Caki2 (cell line): ENCODE data around the gene ARID5B. TPM values are rescaled to one million over a fixed set of nuclear protein-coding genes. Genes with fewer than 3 reads are reported as not detected.

Source experiments
- DNase-seq: peaks from one replicate; pipeline ENCODE4 v3.0.0-alpha.2; 2015; ENCODE audit warnings: low read depth
- in situ Hi-C: cut with HindIII; loops from 2 replicates; pipeline ENCODE4 v1.10.0; 2016; ENCODE audit warnings: low sequenced_read_pairs, low pct_unique_long_range_greater_than_20kb, mixed read lengths
- total RNA-seq: library from RNA; depleted of rRNA; stranded (reverse); fragments of >200 nt; shearing (Covaris generic); gene quantifications from 2 replicates; pipeline ENCODE4 v1.2.3, GENCODE V29; 2014; ENCODE audit warnings: low replicate concordance

The ARID5B gene
- total RNA-seq, 1 experiment from 2014 or later = 3.1 TPM

DNA sequence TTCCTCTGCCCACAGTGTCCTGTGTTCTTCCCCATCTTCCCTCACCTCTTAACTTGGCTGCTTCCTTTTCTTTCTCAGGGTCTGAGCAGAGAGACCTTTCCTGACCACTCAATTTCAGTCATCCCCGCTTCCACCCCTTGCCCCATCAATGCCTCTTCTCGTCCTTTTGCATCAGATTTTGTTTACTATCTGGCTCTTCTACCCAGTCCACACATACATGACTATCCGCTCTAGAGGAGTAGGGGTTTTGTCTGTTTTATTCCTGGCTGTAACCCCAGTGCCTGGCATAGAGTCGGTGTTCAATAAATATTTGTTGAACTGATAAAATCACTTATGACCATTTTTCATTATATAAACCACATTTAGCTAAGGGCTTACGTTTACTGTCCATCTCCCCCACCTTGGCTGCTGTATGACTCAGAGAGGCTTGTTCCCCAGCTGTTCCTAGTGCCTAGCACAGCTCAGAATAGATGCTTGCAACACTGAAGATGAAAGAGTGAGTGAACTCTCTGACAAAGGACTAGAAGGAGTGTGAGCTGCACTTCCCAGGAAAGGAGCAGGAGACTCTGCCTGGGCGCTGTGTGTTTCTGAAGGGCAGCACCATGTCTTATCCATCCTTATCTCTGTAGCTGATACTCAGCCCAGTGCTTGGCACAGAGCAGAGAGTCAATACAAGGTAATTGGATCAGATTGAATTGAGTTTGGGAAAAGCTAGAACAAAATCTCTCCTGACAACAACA lies 21.9 kb downstream of the ARID5B start:
- DNase-seq = no peak
- in situ Hi-C loops = no loop called here

DNA sequence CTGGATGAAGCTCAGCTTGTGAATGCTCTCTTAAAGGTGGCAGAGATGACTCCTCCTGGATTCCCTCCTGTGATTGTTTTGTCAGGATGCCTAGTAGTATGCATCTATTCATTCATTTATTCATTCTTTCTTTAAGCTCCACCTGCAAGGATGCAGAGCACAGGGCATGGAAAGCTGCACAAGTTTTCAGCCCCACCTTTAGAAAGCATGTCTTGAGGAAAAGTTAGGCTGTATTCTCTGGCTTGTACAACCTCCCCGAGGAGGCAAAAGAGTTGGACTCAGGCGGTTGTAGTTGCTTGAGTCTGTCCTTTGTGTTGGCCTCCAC lies 22.4 kb downstream of the ARID5B start:
- DNase-seq = no peak
- in situ Hi-C loops = no loop called here

DNA sequence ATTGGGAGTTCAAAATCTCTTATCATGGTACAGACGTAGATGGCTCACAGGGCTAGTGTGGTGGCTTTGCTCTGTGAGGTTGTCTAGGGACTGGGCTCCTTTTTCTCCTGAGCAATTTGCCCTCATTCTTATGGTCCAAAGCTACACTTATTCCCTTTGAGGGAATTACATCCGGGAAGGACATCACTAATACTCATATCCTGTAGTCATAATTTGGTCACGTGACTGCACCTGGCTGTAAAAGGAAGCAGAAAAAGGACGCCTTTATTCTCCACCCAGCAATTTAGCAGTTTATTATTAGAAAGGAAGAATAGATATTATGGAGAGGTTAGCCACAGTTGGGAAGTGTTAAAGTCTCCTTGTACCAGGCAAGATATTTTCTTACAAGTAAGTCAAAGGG lies 28.1 kb downstream of the ARID5B start:
- in situ Hi-C loops = no loop called here
- no peak for DNase-seq

DNA sequence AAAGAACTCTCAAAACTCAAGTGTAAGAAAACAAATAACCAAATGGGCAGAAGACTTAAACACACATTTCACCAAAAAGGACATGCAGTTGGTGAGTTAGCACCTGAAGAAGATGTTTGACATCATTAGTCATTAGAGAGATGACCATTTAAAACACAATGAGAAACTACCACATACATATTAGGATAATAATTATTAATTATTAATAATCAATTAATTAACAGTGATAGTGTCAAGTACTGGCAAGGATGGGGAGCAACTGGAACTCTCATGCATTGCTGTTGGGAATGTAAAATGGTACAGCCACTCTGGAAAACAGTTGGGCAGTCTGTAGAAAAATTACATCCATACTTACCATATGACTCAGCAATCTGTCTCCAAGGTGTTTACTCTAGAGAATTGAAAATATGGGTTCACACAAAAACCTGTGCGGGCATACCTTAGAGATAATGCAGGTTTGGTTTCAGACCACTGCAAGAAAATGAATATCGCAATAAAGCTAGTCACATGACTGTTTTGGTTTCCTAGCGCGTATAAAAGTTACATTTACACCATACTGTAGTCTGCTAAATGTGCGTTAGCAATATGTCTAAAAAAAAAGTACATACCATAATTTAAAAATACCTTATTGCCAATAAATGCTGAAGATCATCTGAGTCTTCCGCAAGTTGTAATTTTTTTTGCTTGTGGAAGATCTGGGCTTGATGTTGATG lies 30.3 kb downstream of the ARID5B start:
- no peak for DNase-seq
- in situ Hi-C loops = no loop called here

DNA sequence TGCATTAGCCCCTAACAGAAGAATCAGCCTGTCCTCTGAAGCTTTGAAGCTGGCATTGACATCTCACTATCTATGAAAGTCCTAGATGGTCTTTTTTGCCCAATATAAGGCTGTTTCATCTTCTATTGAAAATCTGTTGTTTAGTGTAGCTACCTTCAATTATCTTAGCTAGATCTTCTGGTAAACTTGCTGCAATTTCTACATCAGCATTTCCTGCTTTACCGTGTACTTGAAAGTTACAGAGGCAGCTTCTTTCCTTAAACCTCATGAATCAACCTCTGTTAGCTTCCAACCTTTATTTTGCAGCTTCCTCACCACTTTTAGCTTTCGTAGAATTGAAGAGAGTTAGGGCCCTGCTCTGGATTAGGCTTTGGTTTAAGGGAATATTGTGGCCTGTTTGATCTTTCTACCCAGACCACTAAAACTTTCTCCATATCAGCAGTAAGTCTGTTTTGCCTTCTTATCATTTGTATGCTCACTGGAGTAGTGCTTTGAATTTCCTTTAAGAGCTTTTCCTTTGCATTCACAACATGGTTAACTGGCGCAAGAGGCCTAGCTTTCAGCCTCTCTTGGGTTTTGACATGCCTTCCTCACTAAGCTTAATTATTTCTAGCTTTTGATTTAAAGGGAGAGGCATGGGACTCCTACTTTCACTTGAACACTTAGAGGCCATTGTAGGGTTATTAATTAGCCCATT lies 32.5 kb downstream of the ARID5B start:
- in situ Hi-C loops = no loop called here
- DNase-seq = no peak

DNA sequence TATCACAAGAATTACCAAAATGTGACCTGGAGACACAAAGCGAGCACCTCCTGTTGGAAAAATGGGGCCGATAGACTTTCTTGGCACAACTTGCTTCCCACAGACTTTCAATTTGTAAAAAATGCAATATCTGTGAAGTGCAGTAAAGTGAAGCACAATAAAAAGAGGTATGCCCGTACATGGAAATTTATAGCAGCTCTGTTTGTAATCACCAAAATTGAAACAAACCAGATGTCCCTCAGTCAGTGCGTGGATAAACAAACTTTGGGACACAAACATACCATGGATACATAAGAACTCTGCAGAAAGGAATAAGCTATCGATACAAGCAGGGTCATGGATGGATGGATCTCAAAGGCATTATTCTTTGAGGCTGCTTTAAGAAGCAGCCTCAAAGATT lies 33.6 kb downstream of the ARID5B start:
- no peak for DNase-seq
- in situ Hi-C loops = no loop called here

DNA sequence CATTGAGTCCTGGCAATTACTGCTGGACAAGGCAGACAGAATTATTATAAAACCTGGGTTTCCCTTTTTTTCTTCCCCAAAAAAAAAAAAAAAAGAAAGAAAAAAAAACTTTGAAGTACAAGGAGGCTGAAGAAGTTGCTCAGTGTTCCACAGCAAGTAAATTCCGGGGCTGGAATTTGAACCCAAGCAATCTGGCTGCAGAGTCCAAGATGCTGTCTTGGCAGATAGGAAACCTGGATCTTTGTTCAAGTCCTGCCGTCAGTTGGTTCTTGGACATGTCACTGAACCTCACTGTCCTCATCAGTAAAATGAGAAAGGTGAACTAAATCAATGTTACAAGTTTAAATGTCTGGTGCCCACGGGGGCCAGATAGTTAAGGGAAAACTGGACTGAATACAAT lies 35.3 kb downstream of the ARID5B start:
- in situ Hi-C loops = no loop called here
- DNase-seq = no peak

DNA sequence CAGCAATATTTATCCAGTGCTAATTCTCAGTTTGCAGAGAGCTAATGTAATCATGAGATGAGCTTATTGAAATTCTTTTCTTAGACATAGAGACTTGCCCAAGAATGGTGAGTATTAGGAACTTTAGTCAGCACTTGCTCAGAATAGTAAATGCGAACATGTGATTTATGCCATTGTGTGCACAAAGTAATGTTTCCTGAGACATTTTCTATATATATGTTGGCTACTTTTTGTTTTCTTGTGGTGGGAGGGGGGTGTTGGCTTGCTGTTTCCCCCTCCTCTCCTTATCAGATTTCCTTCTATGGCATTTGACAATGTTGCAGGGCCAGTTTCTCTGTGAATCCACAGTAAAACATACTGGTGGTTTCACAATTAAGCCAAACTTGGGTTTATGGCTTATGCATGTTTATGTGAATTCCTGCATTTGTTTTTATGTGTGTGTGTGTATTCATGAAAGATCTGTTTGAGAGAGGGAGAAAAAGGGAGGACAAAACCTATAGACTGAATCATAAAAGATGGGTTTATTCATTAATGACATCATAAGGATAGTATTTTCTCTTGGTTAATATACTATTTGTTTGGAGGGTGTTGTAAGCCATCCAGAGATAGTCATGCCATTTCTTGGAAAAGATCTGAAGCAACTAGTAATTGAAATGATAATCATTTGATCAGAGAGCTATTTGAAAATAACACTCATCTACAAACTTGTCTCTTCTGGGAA lies 36.3 kb downstream of the ARID5B start:
- in situ Hi-C loops = no loop called here
- no peak for DNase-seq

DNA sequence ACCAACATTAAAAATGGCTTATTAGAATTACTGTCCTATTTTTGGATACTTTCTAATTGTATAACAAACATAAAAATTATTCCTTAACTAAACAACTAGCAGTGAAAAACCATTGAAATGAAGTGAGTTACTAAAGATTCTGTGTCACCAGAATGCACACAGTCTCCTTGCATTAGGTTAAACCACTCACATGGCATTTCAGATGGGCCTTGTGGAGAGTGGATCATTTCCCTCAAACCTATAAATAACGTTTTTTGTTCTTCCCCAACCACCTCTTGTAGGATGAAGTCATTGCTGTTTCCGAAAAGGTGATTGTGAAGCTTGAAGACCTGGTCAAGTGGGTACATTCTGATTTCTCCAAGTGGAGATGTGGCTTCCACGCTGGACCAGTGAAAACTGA lies 38.4 kb downstream of the ARID5B start:
- DNase-seq = no peak
- in situ Hi-C loops = no loop called here

DNA sequence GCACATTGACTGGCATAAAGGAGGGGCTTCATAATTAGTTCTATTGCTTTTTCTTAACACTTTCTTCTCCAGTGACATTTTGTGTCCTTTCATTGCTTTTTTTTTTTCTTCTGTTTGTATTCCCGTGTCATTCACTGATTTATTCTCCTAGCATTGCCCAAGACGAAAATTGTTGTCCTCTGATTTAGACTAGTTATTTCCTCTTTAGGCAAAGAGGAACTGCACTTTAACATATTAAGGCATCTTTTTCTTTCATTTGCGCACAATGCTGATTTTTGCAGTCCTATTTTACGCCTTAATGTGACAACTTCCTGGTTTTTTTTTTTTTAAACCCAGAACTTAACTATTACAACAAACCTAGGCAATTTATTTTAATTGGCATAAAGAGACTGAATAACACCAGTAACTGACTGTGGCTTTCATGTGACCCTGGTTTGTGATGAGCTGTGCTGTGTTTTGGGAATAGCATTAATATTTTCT lies 39.7 kb downstream of the ARID5B start:
- in situ Hi-C loops = no loop called here
- no peak for DNase-seq

DNA sequence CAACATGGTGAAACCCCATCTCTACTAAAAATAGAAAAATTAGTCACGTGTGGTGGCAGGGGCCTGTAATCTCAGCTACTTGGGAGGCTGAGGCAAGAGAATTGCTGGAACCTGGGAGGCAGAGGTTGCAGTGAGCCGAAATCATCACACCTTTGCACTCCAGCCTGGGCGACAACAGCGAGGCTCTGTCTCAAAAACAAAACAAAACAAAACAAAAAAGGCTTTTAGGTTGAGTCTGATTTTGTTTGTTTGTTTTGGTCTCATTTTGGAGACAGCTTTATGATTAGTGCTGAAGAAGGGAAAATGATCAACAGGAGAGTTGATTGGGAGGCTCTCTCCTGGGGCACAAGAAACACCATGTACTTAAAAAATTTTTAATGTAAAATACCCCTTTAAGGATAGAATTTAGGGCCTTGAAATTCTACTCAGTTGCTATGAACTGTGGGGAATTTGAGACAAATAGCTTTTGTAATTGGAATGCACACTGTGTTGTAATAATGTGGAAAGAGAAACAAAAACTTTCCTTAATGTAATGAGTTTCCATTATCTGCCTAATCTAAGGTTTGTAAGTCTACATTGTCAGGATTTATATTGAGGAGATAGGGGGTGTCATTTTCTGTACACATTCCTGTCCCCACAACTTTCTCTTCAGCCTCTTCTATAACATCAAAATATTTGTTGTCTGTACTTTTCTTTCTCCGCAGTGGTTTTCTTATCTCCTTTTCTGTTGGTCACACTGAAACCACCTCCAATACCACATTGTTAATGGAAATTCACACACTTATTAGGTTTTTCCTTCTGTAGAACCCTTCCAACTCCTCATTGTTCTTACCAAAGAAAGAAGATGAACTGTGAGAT lies 41.3 kb downstream of the ARID5B start:
- in situ Hi-C loops = no loop called here
- DNase-seq = no peak

DNA sequence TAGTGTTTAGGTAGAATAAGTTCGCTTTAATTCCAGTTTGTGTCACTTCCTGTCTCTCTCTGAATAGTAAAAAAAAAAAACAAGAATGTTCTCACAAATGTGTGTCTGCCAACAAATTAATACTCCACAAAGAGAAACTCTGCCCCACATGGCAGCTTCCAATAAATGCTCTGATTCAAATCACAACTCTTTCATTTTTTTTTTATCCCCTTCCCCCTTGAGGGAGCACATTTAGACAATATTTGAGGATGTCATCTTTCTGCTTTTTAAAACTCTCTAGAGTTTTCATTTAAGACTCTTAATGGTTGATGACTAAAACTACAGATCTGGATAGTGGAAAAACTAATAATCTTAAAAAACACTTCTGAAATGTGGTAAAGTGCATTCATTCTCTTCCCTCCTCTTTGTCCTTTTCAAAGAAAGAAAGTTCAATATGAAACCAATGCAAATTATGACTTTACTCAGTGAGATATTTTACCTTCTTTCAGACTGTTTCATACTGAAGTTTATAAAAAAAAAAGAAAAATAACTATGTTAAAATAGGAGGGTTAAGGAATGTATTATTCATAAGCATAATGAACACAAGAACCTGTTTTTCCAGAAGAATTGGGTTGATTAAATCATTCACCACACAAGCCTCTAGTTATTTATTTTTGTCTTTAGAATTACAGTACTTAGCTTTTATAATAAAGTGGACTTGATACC lies 42.3 kb downstream of the ARID5B start:
- in situ Hi-C loops = no loop called here
- DNase-seq = no peak

DNA sequence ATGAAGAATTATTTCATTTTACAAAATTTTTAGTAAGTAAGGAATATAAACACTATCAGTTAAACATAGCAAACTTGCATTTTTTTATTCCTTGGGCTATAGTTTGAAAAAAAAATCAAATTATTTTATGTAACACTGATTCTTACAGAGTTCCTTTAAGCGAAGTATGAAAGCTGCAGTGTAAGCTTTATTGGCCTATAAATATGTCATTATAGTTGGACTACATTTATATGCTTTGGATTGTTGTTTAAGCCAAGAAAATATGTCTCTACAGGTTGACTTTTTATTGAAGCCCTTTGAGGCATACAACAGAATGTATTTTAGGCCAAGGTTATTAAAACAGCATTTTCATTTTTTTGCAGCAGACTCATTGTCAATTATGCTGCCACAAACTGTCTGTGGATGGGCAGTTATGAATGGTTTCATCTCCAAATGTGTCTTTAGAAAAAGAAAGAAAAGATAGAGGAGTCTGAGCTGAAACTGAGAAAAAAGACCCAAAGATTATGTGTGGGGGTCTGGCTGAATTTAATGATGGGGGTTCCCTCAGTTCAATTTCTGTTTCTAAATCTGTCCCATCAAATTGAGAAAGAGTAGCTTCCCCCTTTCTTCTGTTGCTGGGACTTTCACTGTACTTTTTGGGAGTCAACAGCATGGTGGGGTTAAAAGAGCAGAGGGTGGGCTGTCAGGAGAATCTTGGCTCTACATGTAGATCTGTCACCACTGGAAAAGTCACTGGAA lies 43.1 kb downstream of the ARID5B start:
- no peak for DNase-seq
- in situ Hi-C loops = no loop called here

DNA sequence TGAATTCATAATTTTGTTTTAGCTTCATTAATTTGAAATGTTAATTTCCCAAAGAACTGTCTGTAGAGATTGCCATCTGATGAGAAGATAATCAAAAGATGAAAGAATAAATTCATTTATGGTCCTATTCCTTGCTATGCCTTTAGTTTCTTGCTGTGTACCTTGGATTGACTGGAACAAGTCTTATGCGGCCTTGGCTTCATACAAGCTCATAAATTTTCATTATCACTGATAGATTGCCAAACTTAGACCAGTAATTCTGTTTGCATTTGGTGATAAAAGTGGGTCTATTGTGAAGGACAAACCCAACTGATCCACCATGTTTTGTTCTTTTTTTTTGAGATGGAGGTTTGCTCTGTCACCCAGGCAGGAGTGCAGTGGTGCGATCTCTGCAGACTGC lies 48.2 kb downstream of the ARID5B start:
- DNase-seq = no peak
- in situ Hi-C loops = no loop called here

DNA sequence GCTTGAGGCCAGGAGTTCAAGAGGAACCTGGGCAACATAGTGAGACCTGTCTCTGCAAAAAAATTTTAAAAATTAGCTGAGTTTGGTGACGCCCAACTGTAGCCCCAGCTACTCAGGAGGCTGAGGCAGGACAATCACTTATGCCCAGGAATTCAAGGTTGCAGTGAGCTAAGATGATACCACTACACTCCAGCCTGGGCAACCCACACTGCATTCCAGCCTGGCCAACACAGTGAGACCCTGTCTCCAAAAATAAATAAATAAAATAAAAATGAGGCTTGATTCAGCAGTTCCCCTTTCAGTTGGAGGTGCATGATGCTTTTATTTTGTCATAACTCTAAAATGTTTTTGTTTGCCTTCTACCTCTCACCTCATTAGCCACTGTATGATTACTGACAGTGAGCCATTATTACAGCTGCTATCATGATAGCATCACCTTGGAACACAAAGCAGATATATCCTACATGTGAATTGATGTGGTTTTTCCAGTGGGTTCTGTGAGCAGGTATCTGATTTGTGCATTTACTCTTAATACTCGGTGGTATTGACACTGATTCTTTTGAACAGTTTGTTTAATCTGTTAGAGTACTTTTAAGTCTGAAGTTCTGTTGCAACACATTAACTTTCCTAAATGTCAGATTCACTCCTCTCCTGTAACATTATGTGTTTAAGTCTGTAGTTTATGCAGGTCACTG lies 49.1 kb downstream of the ARID5B start:
- DNase-seq = no peak
- in situ Hi-C loops = no loop called here

DNA sequence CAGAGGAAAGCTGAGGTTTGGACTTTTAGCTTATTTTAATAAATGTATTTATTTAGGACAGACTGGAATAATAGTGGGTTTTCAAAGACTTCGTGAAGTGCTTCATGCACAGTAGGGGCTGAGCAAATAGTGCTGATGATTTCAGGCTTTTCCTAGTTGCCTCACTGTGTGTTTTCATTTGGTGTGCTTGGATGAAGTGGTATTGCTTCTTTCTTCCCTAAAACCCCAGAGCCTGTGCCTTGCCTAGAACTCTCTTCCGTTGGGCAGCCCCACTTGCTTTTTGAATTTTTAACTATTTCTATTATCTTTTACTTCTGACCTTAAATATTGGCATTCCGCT lies 49.6 kb downstream of the ARID5B start:
- DNase-seq = no peak
- in situ Hi-C loops = no loop called here
